ENCODE measurements around the gene FA2H.

FA2H gene

GRCh38 chr16:74736531-74737157, 38.0 kb downstream of the FA2H start:
- TF ChIP-seq CTCF (IDR thresholded peaks at IDR 0.05) = no peak
- H3K27me3 ChIP-seq = peaks cover 0 to 53% of the 10 kb centered on the region in 2 donors
- no peak overlapping the region for H3K4me3 ChIP-seq
- peaks cover 0 to 6% (median 0%) of the 10 kb centered on the region in 4 donors for H3K4me1 ChIP-seq
- H3K9me3 ChIP-seq = no peaks in the 10 kb centered on the region
- intact Hi-C loops (cut with DNase I; ENCODE audit: low total_unique reads) = no loop called here
- no peak for DNase-seq
- no peaks in the 10 kb centered on the region for H3K36me3 ChIP-seq
- no peak overlapping the region for H3K27ac ChIP-seq

- no peaks in the 10 kb centered on the region for H3K36me3 ChIP-seq
- H3K9me3 ChIP-seq = no peaks in the 10 kb centered on the region
- peaks cover 0 to 53% of the 10 kb centered on the region in 2 donors for H3K27me3 ChIP-seq
- H3K4me3 ChIP-seq = no peak overlapping the region
- DNase-seq = no peak
- no peak overlapping the region for H3K27ac ChIP-seq
- no peaks in the 10 kb centered on the region for H3K4me1 ChIP-seq
- TF ChIP-seq CTCF (IDR thresholded peaks at IDR 0.05) = no peak
- intact Hi-C loops (cut with DNase I; ENCODE audit: low total_unique reads) = no loop called here
Observed at GRCh38 chr16:74735554-74735953, 39.1 kb downstream of the FA2H start.

GRCh38 chr16:74735162-74735452, 39.5 kb downstream of the FA2H start:
- intact Hi-C loops (cut with DNase I; ENCODE audit: low total_unique reads) = no loop called here
- no peaks in the 10 kb centered on the region for H3K4me1 ChIP-seq
- no peak overlapping the region for H3K27ac ChIP-seq
- no peaks in the 10 kb centered on the region for H3K36me3 ChIP-seq
- H3K27me3 ChIP-seq = peaks cover 0 to 51% of the 10 kb centered on the region in 2 donors
- no peak for TF ChIP-seq CTCF (IDR thresholded peaks at IDR 0.05)
- DNase-seq = no peak
- no peak overlapping the region for H3K4me3 ChIP-seq
- H3K9me3 ChIP-seq = no peaks in the 10 kb centered on the region

- Histone ChIP-seq H3K9me3 (no peaks in the 10 kb centered on the region), H3K27ac (no peak overlapping the region), H3K4me3 (no peak overlapping the region), H3K27me3 (peaks cover 0 to 47% of the 10 kb centered on the region in 2 donors), H3K4me1 (peaks cover 0 to 4% (median 0%) of the 10 kb centered on the region in 4 donors), H3K36me3 (no peaks in the 10 kb centered on the region)
- no peak for DNase-seq
- no peak for TF ChIP-seq CTCF (IDR thresholded peaks at IDR 0.05)
- intact Hi-C loops (cut with DNase I; ENCODE audit: low total_unique reads) = no loop called here
Observed at GRCh38 chr16:74734361-74735161, 40.1 kb downstream of the FA2H start.

- H3K4me3 ChIP-seq = no peak overlapping the region
- H3K4me1 ChIP-seq = peaks cover 0 to 6% (median 0%) of the 10 kb centered on the region in 4 donors
- peaks cover 0 to 30% of the 10 kb centered on the region in 2 donors for H3K27me3 ChIP-seq
- TF ChIP-seq CTCF (IDR thresholded peaks at IDR 0.05) = no peak
- no peak overlapping the region for H3K27ac ChIP-seq
- DNase-seq = no peak
- no peaks in the 10 kb centered on the region for H3K36me3 ChIP-seq
- no peaks in the 10 kb centered on the region for H3K9me3 ChIP-seq
- intact Hi-C loops (cut with DNase I; ENCODE audit: low total_unique reads) = no loop called here
Observed at GRCh38 chr16:74732707-74733350, 41.8 kb downstream of the FA2H start.
